ENCODE data around the gene RAB31. TPM values are rescaled to one million over a fixed set of nuclear protein-coding genes. Genes with fewer than 3 reads are reported as not detected.

RAB31 gene
- total and polyA plus RNA-seq, 2 donors from 2014 or later: 17.3 to 77.1 TPM

GRCh38 chr18:9696701-9697100, 11.4 kb upstream of the RAB31 start:
- DNase-seq (peak in 1 of 5 donors; percentile 2), FAIRE-seq (no peak)
- intact Hi-C loops (cut with DNase I): no loop called here

GRCh38 chr18:9697121-9697520, 11.0 kb upstream of the RAB31 start:
- DNase-seq: peak in 1 of 5 donors; percentile 1
- intact Hi-C loops (cut with DNase I): no loop called here
- H3K4me3 ChIP-seq (ENCODE audit: low read length in 3 of 3): no peak overlapping the region
- no peak overlapping the region for H3K27ac ChIP-seq (ENCODE audit: low read depth in 2 of 2, low read length in 2 of 2)
- no peaks in the 10 kb centered on the region for H3K9me3 ChIP-seq (ENCODE audit: control insufficient read depth in 2 of 3, insufficient read depth in 1 of 3, low read length in 3 of 3)
- no peaks in the 10 kb centered on the region for H3K4me1 ChIP-seq (ENCODE audit: control insufficient read depth in 2 of 3, insufficient read depth in 2 of 3, low read depth in 1 of 3, low read length in 3 of 3)
- H3K27me3 ChIP-seq (ENCODE audit: control insufficient read depth, insufficient read depth, low read length): no peaks in the 10 kb centered on the region
- TF ChIP-seq CTCF (IDR thresholded peaks at IDR 0.05; ENCODE audit: borderline replicate concordance, extremely low read depth, insufficient read depth): no peak
- no peak for FAIRE-seq
- H3K36me3 ChIP-seq (ENCODE audit: control insufficient read depth in 2 of 3, insufficient read depth in 3 of 3, low read length in 3 of 3): no peaks in the 10 kb centered on the region
- H3K9ac ChIP-seq (ENCODE audit: low read length in 3 of 3): no peak overlapping the region

More at GRCh38 chr18:9696701-9697100, 11.4 kb upstream of the RAB31 start:
- Histone ChIP-seq H3K4me3 (ENCODE audit: low read length in 3 of 3) (no peak overlapping the region), H3K9me3 (ENCODE audit: control insufficient read depth in 2 of 3, insufficient read depth in 1 of 3, low read length in 3 of 3) (no peaks in the 10 kb centered on the region), H3K9ac (ENCODE audit: low read length in 3 of 3) (no peak overlapping the region), H3K4me1 (ENCODE audit: control insufficient read depth in 2 of 3, insufficient read depth in 2 of 3, low read depth in 1 of 3, low read length in 3 of 3) (no peaks in the 10 kb centered on the region), H3K27me3 (ENCODE audit: control insufficient read depth, insufficient read depth, low read length) (no peaks in the 10 kb centered on the region), H3K36me3 (ENCODE audit: control insufficient read depth in 2 of 3, insufficient read depth in 3 of 3, low read length in 3 of 3) (no peaks in the 10 kb centered on the region), H3K27ac (ENCODE audit: low read depth in 2 of 2, low read length in 2 of 2) (no peak overlapping the region)
- TF ChIP-seq CTCF (IDR thresholded peaks at IDR 0.05; ENCODE audit: borderline replicate concordance, extremely low read depth, insufficient read depth): no peak

- Histone ChIP-seq H3K4me3 (ENCODE audit: low read length in 3 of 3) (no peak overlapping the region), H3K9me3 (ENCODE audit: control insufficient read depth in 2 of 3, insufficient read depth in 1 of 3, low read length in 3 of 3) (no peaks in the 10 kb centered on the region), H3K27me3 (ENCODE audit: control insufficient read depth, insufficient read depth, low read length) (no peaks in the 10 kb centered on the region), H3K9ac (ENCODE audit: low read length in 3 of 3) (no peak overlapping the region), H3K27ac (ENCODE audit: low read depth in 2 of 2, low read length in 2 of 2) (no peak overlapping the region), H3K36me3 (ENCODE audit: control insufficient read depth in 2 of 3, insufficient read depth in 3 of 3, low read length in 3 of 3) (no peaks in the 10 kb centered on the region), H3K4me1 (ENCODE audit: control insufficient read depth in 2 of 3, insufficient read depth in 2 of 3, low read depth in 1 of 3, low read length in 3 of 3) (no peaks in the 10 kb centered on the region)
- intact Hi-C loops (cut with DNase I): no loop called here
- DNase-seq (peak in 1 of 5 donors; percentile 15), FAIRE-seq (no peak)
- TF ChIP-seq CTCF (IDR thresholded peaks at IDR 0.05; ENCODE audit: borderline replicate concordance, extremely low read depth, insufficient read depth): no peak
These were observed 9.6 kb upstream of the RAB31 start for GRCh38 chr18:9698497-9698896.

GRCh38 chr18:9700261-9700796, 7.8 kb upstream of the RAB31 start:
- no peak overlapping the region for H3K9ac ChIP-seq (ENCODE audit: low read length in 3 of 3)
- no peak for TF ChIP-seq CTCF (IDR thresholded peaks at IDR 0.05; ENCODE audit: borderline replicate concordance, extremely low read depth, insufficient read depth)
- no peaks in the 10 kb centered on the region for H3K4me1 ChIP-seq (ENCODE audit: control insufficient read depth in 2 of 3, insufficient read depth in 2 of 3, low read depth in 1 of 3, low read length in 3 of 3)
- H3K4me3 ChIP-seq (ENCODE audit: low read length in 3 of 3): no peak overlapping the region
- no peaks in the 10 kb centered on the region for H3K27me3 ChIP-seq (ENCODE audit: control insufficient read depth, insufficient read depth, low read length)
- FAIRE-seq (no peak), DNase-seq (peak in 2 of 5 donors; percentile 52 to 75)
- H3K36me3 ChIP-seq (ENCODE audit: control insufficient read depth in 2 of 3, insufficient read depth in 3 of 3, low read length in 3 of 3): no peaks in the 10 kb centered on the region
- H3K27ac ChIP-seq (ENCODE audit: low read depth in 2 of 2, low read length in 2 of 2): no peak overlapping the region
- intact Hi-C loops (cut with DNase I): no loop called here
- H3K9me3 ChIP-seq (ENCODE audit: control insufficient read depth in 2 of 3, insufficient read depth in 1 of 3, low read length in 3 of 3): no peaks in the 10 kb centered on the region
